Stimulated activated CD8-positive, alpha-beta memory T cell treated with anti-CD3 and anti-CD28 coated beads, Interleukin-15, amount 100 ng/mL, for 4 hours (primary cell): ENCODE measurements around the gene NLRC5.
"Not testable (repeated sequence)": the region's sequence is repeated elsewhere in the genome, so short reads cannot be mapped to it uniquely, and the experiment has no call there.

ENCODE experiments used
- DNase-seq, 2 donors: peaks; one replicate each; pipeline ENCODE4 v3.0.0-alpha.2; 2020; ENCODE audit warnings: low read depth in 2 of 2

NLRC5 gene

GRCh38 chr16:57102888-57103851, 113.8 kb downstream of the NLRC5 start:
- no peak for DNase-seq

- DNase-seq = no peak
Observed at GRCh38 chr16:57104706-57105105, 115.3 kb downstream of the NLRC5 start.

GRCh38 chr16:57105184-57105583, 115.8 kb downstream of the NLRC5 start:
- no peak for DNase-seq

DNA sequence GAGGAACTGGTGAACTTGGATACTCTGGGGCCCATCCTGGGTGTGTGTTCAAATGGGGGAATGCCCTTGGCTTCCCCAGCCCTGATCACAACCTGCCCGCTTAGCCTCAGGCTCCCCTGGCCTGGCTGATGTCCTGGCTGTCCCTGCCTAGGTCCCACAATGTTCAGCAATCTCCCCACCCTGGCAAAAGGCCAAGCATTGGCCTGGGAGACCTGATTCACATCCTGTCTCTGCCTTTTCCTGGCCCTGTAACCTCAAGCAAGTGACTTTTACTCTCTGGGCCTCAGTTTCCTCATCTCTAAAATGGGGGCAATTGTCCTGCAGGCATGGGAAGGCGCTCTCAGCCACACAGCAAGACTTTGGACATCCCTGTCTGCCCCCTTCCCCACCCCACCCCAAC, 117.4 kb downstream of the NLRC5 start:
- no peak for DNase-seq

DNA sequence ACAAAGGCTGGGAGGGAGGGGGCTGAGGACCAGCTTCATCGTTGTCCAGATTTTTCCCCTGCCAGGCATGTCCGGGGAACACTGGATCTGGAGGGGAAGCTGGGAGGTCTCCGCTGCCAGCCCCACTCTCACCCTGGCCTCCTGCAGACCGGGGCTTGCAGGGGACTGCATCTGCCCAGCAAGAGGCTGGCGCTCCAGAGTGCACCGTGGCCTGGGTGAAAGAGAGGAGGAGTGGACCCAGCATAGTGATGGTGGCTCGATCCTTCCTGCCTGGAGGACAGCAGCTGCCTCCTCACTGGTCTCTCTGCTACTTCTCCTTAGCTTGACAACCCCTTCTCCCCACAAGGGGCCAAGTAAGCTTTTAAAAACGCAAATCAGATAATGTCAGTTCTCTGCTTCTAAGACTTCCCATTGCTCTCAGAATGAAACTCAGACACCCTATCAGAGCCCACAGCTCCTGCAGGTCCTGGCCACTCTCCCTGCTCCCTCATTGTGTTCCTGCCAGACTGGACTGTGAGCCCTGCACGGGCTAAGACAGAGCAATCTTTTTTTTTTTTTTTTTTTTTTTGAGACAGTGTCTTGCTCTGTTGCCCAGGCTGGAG, 118.1 kb downstream of the NLRC5 start:
- no peak for DNase-seq

GRCh38 chr16:57108432-57108831, 119.1 kb downstream of the NLRC5 start:
- no peak for DNase-seq

GRCh38 chr16:57109259-57110105, 120.1 kb downstream of the NLRC5 start:
- not testable (repeated sequence) for DNase-seq

- DNase-seq = no peak
Observed at GRCh38 chr16:57110937-57111336, 121.6 kb downstream of the NLRC5 start.

DNA sequence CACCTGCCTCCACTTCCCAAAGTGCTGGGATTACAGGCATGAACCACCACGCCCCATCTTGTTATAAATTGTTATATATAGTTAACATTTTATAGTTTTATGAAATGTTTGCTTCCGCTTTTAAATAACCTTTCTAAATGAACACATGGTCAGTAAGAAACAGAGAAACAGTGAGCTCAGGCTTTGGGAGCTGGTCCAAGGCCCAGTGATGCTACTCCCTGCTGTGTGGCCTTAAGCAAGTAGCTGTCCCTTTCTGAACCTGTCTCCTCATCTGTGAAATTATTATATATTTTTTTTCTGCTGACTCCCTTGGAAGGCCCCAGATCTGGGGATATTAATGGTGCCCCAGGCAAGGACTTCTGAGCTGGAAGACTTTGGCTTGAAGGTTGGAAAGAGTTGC, 122.1 kb downstream of the NLRC5 start:
- DNase-seq = no peak

DNA sequence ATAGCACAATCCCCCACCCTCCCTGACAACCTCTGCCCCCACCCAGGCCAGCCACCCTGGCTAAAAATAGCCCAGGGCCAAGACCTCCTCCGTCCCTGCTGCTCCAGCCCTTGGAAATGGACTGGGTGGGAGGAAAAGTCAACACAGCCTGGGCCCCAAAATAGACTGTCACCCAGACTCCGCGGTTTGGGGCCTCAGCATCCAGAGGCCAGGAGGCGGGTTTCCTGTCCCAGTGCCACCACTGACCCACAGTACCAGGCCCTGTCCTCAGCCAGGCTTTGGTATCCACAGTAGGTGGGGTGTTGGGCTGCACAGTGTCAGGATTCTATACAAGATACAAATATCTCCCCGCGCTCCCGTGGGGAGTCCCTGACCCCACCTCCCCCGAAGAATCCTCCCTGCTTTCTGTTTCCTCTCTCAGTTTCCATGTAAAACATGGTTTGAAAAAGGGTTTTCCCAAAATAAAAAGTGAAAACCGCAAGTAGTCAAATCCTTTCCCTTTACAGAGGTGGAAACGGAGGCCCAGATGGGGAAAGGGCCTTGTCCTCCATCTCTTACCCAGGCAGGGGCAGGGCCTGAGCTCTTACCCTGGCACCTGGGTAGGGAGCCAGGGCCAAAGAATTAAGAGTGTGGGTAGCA, 123.2 kb downstream of the NLRC5 start:
- DNase-seq = no peak

- DNase-seq = no peak
Observed at GRCh38 chr16:57113042-57113453, 123.7 kb downstream of the NLRC5 start.

DNA sequence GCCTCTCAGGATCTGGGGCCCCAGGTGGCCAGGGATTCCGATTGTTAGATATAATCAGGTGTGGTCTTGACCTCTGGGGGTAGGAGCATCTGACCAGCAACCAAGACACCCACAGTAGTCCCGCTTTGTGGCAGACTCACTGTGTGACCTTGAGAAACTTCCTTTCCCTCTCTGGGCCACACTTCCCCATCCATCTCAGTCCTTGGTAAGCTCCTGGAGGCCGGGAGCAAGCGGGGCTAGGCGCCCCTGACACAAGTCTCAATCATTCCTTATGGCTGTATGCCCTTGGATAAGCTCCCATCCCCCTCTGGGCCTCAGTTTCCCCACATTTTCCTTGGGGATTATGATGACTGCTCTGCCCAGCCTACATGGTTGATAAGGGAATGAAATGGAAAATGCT, 124.3 kb downstream of the NLRC5 start:
- no peak for DNase-seq

GRCh38 chr16:57115168-57115513, 125.8 kb downstream of the NLRC5 start:
- DNase-seq = no peak

DNA sequence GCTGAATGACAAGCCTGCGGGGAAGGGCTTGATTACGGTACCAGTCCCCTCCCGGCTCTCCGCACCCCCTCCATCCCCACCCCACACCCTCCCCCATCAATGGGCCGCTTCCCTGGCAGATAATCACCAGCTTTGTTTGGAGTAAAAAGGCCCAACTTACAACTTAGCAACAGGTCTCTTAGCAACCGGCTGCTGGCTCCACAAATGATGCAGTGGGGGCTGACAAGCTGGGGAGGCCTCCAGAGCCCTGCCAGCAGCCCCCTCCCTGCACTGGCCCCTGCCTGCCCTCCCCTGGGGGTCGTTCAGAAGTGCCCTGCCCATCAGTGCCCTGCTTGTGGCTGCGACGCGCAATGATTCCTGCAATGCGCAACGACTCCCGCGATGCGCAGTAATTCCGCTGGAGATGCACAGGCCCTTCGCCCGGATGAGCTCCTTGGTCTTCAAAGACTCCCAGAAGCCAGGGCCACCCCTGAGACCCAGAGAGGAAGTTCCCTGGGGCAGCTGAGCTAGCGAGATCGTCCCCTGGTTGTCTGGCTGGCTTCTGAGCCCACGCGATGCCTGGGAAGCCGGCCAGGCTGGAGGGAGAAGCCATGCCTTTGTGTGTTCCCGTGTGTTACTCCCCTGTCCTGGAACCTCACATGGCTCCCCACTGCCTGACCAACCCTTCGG, 126.3 kb downstream of the NLRC5 start:
- no peak for DNase-seq

- DNase-seq = no peak
Observed at GRCh38 chr16:57118461-57119084, 129.2 kb downstream of the NLRC5 start.

DNA sequence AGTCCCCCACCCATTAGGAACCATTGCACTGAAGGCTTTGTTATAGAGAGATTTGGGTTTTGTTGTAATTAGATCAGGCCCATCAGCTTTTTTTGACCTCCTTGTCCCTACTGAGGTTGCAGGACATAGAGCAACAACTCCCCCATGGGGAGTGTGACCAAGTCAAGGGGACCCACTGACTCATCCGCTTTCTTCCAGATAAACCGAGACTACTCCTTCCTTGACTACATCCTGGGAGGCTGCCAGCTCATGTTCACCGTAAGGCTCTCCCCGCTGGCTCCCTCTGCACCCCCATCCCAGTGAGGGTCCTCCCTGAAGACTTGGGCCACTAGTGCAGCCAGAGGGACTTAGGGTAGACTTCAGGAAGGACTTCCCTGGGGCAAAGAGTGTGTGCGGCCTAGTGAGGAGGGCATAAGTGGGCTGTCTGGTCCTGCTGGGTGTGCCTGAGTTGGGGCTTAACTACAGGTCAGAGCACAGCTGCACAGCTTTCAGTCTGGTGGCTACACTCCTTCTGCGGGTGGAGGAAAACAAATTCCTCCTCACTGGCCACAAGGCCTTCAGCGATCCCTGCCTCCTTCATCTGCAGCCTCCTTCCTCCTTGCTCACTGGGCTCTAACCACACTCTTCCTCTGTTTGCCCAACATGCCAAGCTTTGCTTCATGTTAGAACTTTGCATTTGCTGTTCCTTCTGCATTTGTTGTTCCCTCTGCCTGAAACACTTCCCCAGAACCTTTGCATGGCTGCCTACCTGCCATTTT, 134.0 kb downstream of the NLRC5 start:
- no peak for DNase-seq

DNA sequence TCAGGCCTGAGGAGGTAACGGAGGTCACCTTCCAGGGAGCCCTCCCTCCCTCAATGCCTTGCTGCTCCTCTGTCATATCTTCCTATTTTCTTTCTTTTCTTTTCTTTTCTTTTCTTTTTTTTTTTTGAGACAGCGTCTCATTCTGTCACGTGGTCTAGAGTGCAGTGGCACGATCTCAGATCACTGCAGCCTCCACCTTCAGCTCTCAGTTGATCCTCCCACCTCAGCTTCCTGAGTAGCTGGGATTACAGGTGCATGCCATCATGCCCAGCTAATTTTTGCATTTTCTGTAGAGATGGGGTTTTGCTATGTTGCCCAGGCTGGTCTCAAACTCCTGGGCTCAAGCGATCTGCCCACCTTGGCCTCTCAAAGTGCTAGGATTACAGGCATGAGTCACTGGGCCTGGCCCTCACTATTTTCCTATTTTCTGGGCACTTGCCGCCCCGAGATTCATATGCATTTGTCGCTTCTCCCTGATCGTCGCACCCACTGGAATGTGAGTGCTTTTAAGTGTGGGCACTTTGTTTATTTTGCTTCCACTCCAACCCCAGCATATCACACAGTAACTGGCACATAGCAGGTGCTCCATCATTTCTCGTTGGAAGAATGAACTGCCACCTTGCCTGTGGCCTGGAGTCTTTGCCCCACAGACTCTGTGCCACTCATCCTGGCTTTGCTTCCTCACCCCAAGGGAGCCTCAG, 134.8 kb downstream of the NLRC5 start:
- no peak for DNase-seq

GRCh38 chr16:57125376-57125775, 136.0 kb downstream of the NLRC5 start:
- no peak for DNase-seq

DNA sequence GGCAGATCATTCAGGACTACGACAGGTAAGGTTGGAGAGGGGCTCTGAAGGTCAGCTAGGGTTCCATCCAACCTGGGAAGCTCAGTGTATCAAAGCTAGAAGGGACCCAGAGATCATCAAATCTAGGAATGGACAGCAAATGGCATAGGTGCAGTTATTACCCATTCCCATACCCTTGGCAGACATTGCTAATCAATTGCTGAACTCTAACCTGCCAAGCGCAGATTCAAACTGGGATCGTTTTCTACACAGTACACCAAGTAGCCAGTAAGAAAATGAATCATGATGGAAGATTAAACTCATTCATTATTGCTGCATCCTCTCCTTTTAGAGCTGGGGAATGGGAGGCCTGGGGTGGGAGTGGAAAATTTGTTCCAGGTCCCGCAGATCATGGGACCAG, 136.6 kb downstream of the NLRC5 start:
- no peak for DNase-seq

GRCh38 chr16:57126411-57126810, 137.1 kb downstream of the NLRC5 start:
- DNase-seq = no peak
